WTC11 (cell line): ENCODE data around the gene JRKL. TPM values are rescaled to one million over a fixed set of nuclear protein-coding genes. Genes with fewer than 3 reads are reported as not detected.
A peak's percentile ranks its signal among the peaks of the same experiment; 100 is the strongest.

ENCODE experiments used
- ATAC-seq: fragments of 200-7000 bp; cut with Tn5 transposase; 2 replicates; pipeline ENCODE4 v1.10.0; 2021; ENCODE audit warnings: mild to moderate bottlenecking, moderate library complexity
- CTCF ChIA-PET: fragments of 300-600 bp; sonication (Branson Sonifier 250); formaldehyde crosslinking; loops from one replicate; lab custom pipeline; 2021; ENCODE audit warnings: antibody characterized with exemption; lab: Charles Lee
- POLR2A ChIA-PET: fragments of 350-600 bp; sonication (Branson Sonifier 250); formaldehyde crosslinking; loops from one replicate; lab custom pipeline; 2021; ENCODE audit warnings: antibody characterized with exemption; lab: Charles Lee
- DNase-seq: peaks from one replicate; pipeline ENCODE4 v3.0.0; 2021; ENCODE audit warnings: low spot score
- H3K27ac Mint-ChIP-seq: 2 replicates; pipeline ENCODE4 v1.8.0; 2021; ENCODE audit warnings: mixed read lengths
- H3K27me3 Mint-ChIP-seq: 2 replicates; pipeline ENCODE4 v1.8.0; 2021; ENCODE audit warnings: low read depth, mild to moderate bottlenecking, moderate library complexity, mixed read lengths
- H3K36me3 Mint-ChIP-seq: 2 replicates; pipeline ENCODE4 v1.8.0; 2021; ENCODE audit warnings: mixed read lengths
- H3K4me1 Mint-ChIP-seq: 2 replicates; pipeline ENCODE4 v1.8.0; 2022; ENCODE audit warnings: mixed read lengths
- H3K4me3 Mint-ChIP-seq: 2 replicates; pipeline ENCODE4 v1.8.0; 2021; ENCODE audit warnings: mild to moderate bottlenecking, moderate library complexity, mixed read lengths
- H3K9me3 Mint-ChIP-seq: 2 replicates; pipeline ENCODE4 v1.8.0; 2021; ENCODE audit warnings: mixed read lengths
- CBFB ChIP-seq: sonication (generic); formaldehyde crosslinking; IDR thresholded peaks from 2 replicates; pipeline ENCODE4 v1.8.1; 2022; ENCODE audit warnings: mild to moderate bottlenecking, low read depth, missing genetic modification reagents
- CREB1 ChIP-seq: sonication (generic); formaldehyde crosslinking; IDR thresholded peaks from 2 replicates; pipeline ENCODE4 v1.8.0; 2023; ENCODE audit warnings: mild to moderate bottlenecking, missing genetic modification reagents
- ETV6 ChIP-seq: sonication (generic); formaldehyde crosslinking; IDR thresholded peaks from 2 replicates; pipeline ENCODE4 v1.8.1; 2022; ENCODE audit warnings: mild to moderate bottlenecking, missing genetic modification reagents
- FOXJ3 ChIP-seq: sonication (generic); formaldehyde crosslinking; IDR thresholded peaks from 2 replicates; pipeline ENCODE4 v1.9.0; 2021; ENCODE audit warnings: missing genetic modification reagents, mild to moderate bottlenecking, borderline replicate concordance
- FOXP1 ChIP-seq: sonication (generic); formaldehyde crosslinking; IDR thresholded peaks from 2 replicates; pipeline ENCODE4 v1.8.0; 2022; ENCODE audit warnings: missing genetic modification reagents, mild to moderate bottlenecking, moderate library complexity, borderline replicate concordance
- HMGXB4 ChIP-seq: sonication (generic); formaldehyde crosslinking; IDR thresholded peaks from 2 replicates; pipeline ENCODE4 v1.8.1; 2023; ENCODE audit warnings: mild to moderate bottlenecking, moderate library complexity, missing genetic modification reagents
- NFATC4 ChIP-seq: fragments of 250-450 bp; sonication (Bioruptor Pico); IDR thresholded peaks from 2 replicates; pipeline ENCODE4 v1.9.0; 2021; ENCODE audit warnings: mild to moderate bottlenecking
- NFYB ChIP-seq: sonication (generic); formaldehyde crosslinking; conservative IDR thresholded peaks from 2 replicates; pipeline ENCODE4 v1.8.0; 2022; ENCODE audit warnings: low read depth, missing genetic modification reagents
- NR1H2 ChIP-seq: sonication (generic); formaldehyde crosslinking; IDR thresholded peaks from 2 replicates; pipeline ENCODE4 v1.9.0; 2021; ENCODE audit warnings: mild to moderate bottlenecking, moderate library complexity, missing genetic modification reagents
- PRRX2 ChIP-seq: fragments of 250-450 bp; sonication (Bioruptor Pico); IDR thresholded peaks from 2 replicates; pipeline ENCODE4 v1.8.0; 2021; ENCODE audit warnings: mild to moderate bottlenecking
- STAT6 ChIP-seq: sonication (generic); formaldehyde crosslinking; conservative IDR thresholded peaks from 2 replicates; pipeline ENCODE4 v1.8.1; 2023; ENCODE audit warnings: mild to moderate bottlenecking, low read depth, missing genetic modification reagents, moderate library complexity
- TP53 ChIP-seq: sonication (generic); formaldehyde crosslinking; IDR thresholded peaks from 2 replicates; pipeline ENCODE4 v1.8.1; 2023; ENCODE audit warnings: mild to moderate bottlenecking, missing genetic modification reagents
- USF2 ChIP-seq: sonication (generic); formaldehyde crosslinking; IDR thresholded peaks from 2 replicates; pipeline ENCODE4 v1.8.1; 2023; ENCODE audit warnings: mild to moderate bottlenecking, missing genetic modification reagents, moderate library complexity
- ZNF532 ChIP-seq: fragments of 250-450 bp; sonication (Bioruptor Pico); IDR thresholded peaks from 2 replicates; pipeline ENCODE4 v1.9.0; 2021; ENCODE audit warnings: mild to moderate bottlenecking, borderline replicate concordance
- total RNA-seq: library from RNA; stranded (reverse); gene quantifications from 3 replicates; pipeline ENCODE4 v1.2.3, GENCODE V29; 2021
- TF ChIP-seq, protein P1 (sequence below): sonication (generic); formaldehyde crosslinking; IDR thresholded peaks from 2 replicates; pipeline ENCODE4 v1.8.1; 2023; ENCODE audit warnings: mild to moderate bottlenecking, missing genetic modification reagents
- TF ChIP-seq, protein P2 (sequence below): sonication (generic); formaldehyde crosslinking; IDR thresholded peaks from 2 replicates; pipeline ENCODE4 v1.8.0; 2022; ENCODE audit warnings: mild to moderate bottlenecking, missing genetic modification reagents
- TF ChIP-seq, protein P3 (sequence below): fragments of 250-450 bp; sonication (Bioruptor Pico); conservative IDR thresholded peaks from 2 replicates; pipeline ENCODE4 v1.9.0; 2021; ENCODE audit warnings: mild to moderate bottlenecking
- TF ChIP-seq, protein P4 (sequence below): sonication (generic); formaldehyde crosslinking; IDR thresholded peaks from 2 replicates; pipeline ENCODE4 v1.8.0; 2022; ENCODE audit warnings: mild to moderate bottlenecking, missing genetic modification reagents

JRKL gene
- total RNA-seq, 1 experiment from 2014 or later = 6.1 TPM

GRCh38 chr11:96390488-96390792 lies 627 bp downstream of the JRKL start:
- POLR2A ChIA-PET = interaction anchor here (0.7 to 2.3 kb wide), 4 partner anchors 14 to 600 kb away, joined by 3 to 25 read pairs (median 6); partner anchors contain the start of genes CEP57 and FAM76B
- TF ChIP-seq USF2 (CRISPR knock-in tag) (no peak), ETV6 (CRISPR knock-in tag) (no peak), CREB1 (CRISPR knock-in tag) (no peak), STAT6 (CRISPR knock-in tag) (no peak), NFYB (CRISPR knock-in tag) (no peak), NR1H2 (CRISPR knock-in tag) (no peak), ZNF532 (CRISPR knock-in tag) (no peak), PRRX2 (CRISPR knock-in tag) (no peak), NFATC4 (no peak), FOXP1 (no peak), HMGXB4 (CRISPR knock-in tag) (no peak), CBFB (CRISPR knock-in tag) (no peak), TP53 (CRISPR knock-in tag) (no peak), FOXJ3 (CRISPR knock-in tag) (no peak)
- TF ChIP-seq, protein P1, sequence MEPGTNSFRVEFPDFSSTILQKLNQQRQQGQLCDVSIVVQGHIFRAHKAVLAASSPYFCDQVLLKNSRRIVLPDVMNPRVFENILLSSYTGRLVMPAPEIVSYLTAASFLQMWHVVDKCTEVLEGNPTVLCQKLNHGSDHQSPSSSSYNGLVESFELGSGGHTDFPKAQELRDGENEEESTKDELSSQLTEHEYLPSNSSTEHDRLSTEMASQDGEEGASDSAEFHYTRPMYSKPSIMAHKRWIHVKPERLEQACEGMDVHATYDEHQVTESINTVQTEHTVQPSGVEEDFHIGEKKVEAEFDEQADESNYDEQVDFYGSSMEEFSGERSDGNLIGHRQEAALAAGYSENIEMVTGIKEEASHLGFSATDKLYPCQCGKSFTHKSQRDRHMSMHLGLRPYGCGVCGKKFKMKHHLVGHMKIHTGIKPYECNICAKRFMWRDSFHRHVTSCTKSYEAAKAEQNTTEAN (CRISPR knock-in tag) = no peak
- TF ChIP-seq, protein P2, sequence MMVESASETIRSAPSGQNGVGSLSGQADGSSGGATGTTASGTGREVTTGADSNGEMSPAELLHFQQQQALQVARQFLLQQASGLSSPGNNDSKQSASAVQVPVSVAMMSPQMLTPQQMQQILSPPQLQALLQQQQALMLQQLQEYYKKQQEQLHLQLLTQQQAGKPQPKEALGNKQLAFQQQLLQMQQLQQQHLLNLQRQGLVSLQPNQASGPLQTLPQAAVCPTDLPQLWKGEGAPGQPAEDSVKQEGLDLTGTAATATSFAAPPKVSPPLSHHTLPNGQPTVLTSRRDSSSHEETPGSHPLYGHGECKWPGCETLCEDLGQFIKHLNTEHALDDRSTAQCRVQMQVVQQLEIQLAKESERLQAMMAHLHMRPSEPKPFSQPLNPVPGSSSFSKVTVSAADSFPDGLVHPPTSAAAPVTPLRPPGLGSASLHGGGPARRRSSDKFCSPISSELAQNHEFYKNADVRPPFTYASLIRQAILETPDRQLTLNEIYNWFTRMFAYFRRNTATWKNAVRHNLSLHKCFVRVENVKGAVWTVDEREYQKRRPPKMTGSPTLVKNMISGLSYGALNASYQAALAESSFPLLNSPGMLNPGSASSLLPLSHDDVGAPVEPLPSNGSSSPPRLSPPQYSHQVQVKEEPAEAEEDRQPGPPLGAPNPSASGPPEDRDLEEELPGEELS = no peak
- TF ChIP-seq, protein P3, sequence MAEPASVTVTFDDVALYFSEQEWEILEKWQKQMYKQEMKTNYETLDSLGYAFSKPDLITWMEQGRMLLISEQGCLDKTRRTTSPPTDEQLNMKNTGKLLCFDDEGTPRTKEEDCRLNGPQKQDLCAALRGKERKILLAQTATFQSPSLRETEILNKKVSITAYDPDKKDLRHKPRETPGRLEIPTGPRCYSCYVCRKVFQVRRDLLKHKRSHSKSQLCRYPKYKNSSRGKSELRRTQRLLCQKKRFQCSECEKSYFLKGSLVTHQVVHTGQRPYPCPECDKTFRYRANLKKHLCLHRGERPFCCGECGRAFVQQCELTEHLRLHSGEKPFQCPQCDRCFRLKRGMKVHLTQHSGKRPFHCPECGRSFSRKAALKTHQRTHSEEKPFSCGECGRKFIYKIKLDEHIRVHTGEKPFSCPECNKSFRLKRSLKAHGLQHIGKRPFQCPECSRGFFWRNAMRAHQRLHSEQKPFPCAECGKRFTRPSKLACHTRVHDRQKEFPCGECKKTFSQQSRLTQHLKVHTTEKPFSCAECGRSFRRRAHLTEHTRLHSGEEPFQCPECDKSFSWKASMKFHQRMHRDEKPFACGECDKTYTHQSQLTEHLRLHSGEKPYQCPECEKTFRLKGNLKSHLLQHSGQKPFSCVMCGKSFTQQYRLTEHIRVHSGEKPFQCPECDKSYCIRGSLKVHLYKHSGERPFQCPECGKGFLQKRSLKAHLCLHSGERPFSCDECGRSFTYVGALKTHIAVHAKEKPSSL (CRISPR knock-in tag) = no peak
- TF ChIP-seq, protein P4, sequence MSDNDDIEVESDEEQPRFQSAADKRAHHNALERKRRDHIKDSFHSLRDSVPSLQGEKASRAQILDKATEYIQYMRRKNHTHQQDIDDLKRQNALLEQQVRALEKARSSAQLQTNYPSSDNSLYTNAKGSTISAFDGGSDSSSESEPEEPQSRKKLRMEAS (CRISPR knock-in tag) = no peak
- ATAC-seq = peak; percentile 1; the same call in 1 of the 2 replicates
- peaks cover 22% of the 10 kb centered on the region for H3K36me3 Mint-ChIP-seq
- peaks cover 21% of the 10 kb centered on the region for H3K9me3 Mint-ChIP-seq
- no peak for DNase-seq
- H3K27me3 Mint-ChIP-seq = peaks cover 8% of the 10 kb centered on the region
- H3K4me3 Mint-ChIP-seq = peak overlapping the region; percentile 89
- CTCF ChIA-PET = interaction anchor here (0.7 to 2.2 kb wide), 6 partner anchors 48 to 554 kb away, joined by 4 to 35 read pairs (median 8); partner anchors contain the start of genes MAML2 and MTMR2
- H3K4me1 Mint-ChIP-seq = peaks cover 20% of the 10 kb centered on the region
- peak overlapping the region; percentile 29; the same call in 1 of the 2 replicates for H3K27ac Mint-ChIP-seq
